A549 treated with CpdA at 1 μM for 4 hours (cell line): ENCODE results near the gene SNAPC5. TPM values are rescaled to one million over a fixed set of nuclear protein-coding genes. Genes with fewer than 3 reads are reported as not detected.

ENCODE experiments used
- total RNA-seq: library from RNA; stranded (reverse); fragments of 200-300 nt; extraction: Qiagen RNA extraction; gene quantifications from 5 replicates; pipeline ENCODE4 v1.2.3, GENCODE V29; 2022; ENCODE audit warnings: low read depth

The SNAPC5 gene
- 45.3 to 67.0 TPM (median 51.6 TPM) in 5 replicates for total RNA-seq

GRCh38 chr15:66497502-66498455 is at the start of gene SNAPC5:
Gene SNAPC5, minus strand, starts transcription at chr15:66497762. Its CDS starts 31 bp downstream, at chr15:66497731.

GRCh38 chr15:66504563-66505429 is 7.2 kb upstream of the SNAPC5 start, which contains the start of the genes RPL4 and ZWILCH:
Gene RPL4, minus strand, starts transcription at chr15:66504855. Its CDS starts 65 bp downstream, at chr15:66504790.
Gene ZWILCH, plus strand, starts transcription at chr15:66505326. Its CDS starts 13 bp downstream, at chr15:66505339.

Other genes with a start within 250 kb of the SNAPC5 start
- gene MEGF11, start 244.0 kb downstream of the SNAPC5 start, total RNA-seq, result 0.34 to 0.98 TPM (median 0.67 TPM) in 5 replicates
- gene DIS3L, start 204.2 kb downstream of the SNAPC5 start, total RNA-seq, result 29.2 to 40.3 TPM (median 34.5 TPM) in 5 replicates
- 23.3 to 29.7 TPM (median 26.1 TPM) in 5 replicates for gene TIPIN, start 141.1 kb downstream of the SNAPC5 start, total RNA-seq
- 73.0 to 113 TPM (median 94.5 TPM) in 5 replicates for gene MAP2K1, start 110.8 kb downstream of the SNAPC5 start, total RNA-seq
- gene RPL4, start 7.1 kb upstream of the SNAPC5 start, total RNA-seq, result 5,132 to 6,005 TPM (median 5,362 TPM) in 5 replicates
- 37.8 to 41.9 TPM (median 40.1 TPM) in 5 replicates for gene ZWILCH, start 7.6 kb upstream of the SNAPC5 start, total RNA-seq
- gene LCTL, start 68.2 kb upstream of the SNAPC5 start, total RNA-seq, result 0.03 to 0.14 TPM (median 0.08 TPM) in 3 of 5 replicates, not detected in the others
- gene SMAD6, start 204.5 kb upstream of the SNAPC5 start, total RNA-seq, result 19.3 to 27.2 TPM (median 25.3 TPM) in 5 replicates